Lower leg skin (tissue), 4 donors: ENCODE measurements around the gene IL36A. TPM values are rescaled to one million over a fixed set of nuclear protein-coding genes. Genes with fewer than 3 reads are reported as not detected.

Source experiments
- DNase-seq, 2 donors: peaks; one replicate each; pipeline ENCODE4 v3.0.0-alpha.2; 2019; ENCODE audit warnings: low spot score in 2 of 2
- H3K4me3 ChIP-seq: fragments of 200-600 bp; sonication (generic); 2 replicates; pipeline ENCODE4 v1.5.1; 2017; ENCODE audit warnings: mild to moderate bottlenecking, low read depth; ENCODE audit not compliant: poor library complexity, severe bottlenecking
- POLR2A ChIP-seq, 2 donors: fragments of 450-650 bp; IDR thresholded peaks; one replicate each; pipeline ENCODE4 v1.6.1; 2016 to 2017; ENCODE audit warnings: antibody characterized with exemption in 2 of 2, mild to moderate bottlenecking in 1 of 2, moderate library complexity in 1 of 2
- WGBS, 2 donors: methylation state at CpG; one replicate each; pipeline ENCODE4 v1.1.5; 2018; 5-methylcytosine and 5-hydroxymethylcytosine counted together
- intact Hi-C: fragments of 100-400 bp; cut with DNase I; formaldehyde crosslinking; loops from one replicate; pipeline ENCODE4 v1.15.0; 2023; ENCODE audit warnings: low total_unique reads
- total RNA-seq, 4 donors: library from RNA; depleted of rRNA; stranded (reverse); fragments of >200 nt; gene quantifications; one replicate each; pipeline ENCODE4 v1.1.0, GENCODE V29; 2016
- TF ChIP-seq, protein P1 (sequence below), 3 donors: fragments of 450-650 bp; IDR thresholded peaks; one replicate each; pipeline ENCODE4 v1.5.1; 2016; ENCODE audit warnings: antibody characterized with exemption in 3 of 3, mild to moderate bottlenecking in 3 of 3, moderate library complexity in 2 of 3

Gene IL36A
- total RNA-seq, 4 donors from 2014 or later, result not detected

DNA sequence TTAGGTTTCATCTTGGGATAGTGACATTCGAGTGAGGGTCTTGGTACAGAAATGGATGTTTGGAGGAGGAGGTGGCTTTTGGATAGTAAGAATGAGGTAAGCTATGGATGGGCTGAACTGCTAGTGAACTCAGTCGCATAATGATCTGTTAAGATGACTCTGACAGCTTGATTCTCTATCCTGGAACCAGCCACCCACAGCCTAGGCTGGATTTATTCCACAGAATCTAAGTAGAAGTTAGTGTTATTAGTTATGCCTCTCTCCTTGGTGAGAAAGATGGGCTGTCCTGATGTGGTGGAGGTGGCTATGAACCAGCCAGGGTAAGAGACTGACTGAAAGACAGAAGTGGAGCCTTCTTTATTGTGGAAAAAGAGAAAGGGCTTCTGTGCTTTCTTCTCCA lies 22.4 kb downstream of the IL36A start:
- intact Hi-C loops, result no loop called here
- TF ChIP-seq, protein P1, sequence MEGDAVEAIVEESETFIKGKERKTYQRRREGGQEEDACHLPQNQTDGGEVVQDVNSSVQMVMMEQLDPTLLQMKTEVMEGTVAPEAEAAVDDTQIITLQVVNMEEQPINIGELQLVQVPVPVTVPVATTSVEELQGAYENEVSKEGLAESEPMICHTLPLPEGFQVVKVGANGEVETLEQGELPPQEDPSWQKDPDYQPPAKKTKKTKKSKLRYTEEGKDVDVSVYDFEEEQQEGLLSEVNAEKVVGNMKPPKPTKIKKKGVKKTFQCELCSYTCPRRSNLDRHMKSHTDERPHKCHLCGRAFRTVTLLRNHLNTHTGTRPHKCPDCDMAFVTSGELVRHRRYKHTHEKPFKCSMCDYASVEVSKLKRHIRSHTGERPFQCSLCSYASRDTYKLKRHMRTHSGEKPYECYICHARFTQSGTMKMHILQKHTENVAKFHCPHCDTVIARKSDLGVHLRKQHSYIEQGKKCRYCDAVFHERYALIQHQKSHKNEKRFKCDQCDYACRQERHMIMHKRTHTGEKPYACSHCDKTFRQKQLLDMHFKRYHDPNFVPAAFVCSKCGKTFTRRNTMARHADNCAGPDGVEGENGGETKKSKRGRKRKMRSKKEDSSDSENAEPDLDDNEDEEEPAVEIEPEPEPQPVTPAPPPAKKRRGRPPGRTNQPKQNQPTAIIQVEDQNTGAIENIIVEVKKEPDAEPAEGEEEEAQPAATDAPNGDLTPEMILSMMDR (IDR thresholded peaks at IDR 0.05), result no peak
- no peak for TF ChIP-seq POLR2A (IDR thresholded peaks at IDR 0.05)
- WGBS, 2 donors, result 76 to 85% methylated on average over 2 of the region's 2 CpGs

DNA sequence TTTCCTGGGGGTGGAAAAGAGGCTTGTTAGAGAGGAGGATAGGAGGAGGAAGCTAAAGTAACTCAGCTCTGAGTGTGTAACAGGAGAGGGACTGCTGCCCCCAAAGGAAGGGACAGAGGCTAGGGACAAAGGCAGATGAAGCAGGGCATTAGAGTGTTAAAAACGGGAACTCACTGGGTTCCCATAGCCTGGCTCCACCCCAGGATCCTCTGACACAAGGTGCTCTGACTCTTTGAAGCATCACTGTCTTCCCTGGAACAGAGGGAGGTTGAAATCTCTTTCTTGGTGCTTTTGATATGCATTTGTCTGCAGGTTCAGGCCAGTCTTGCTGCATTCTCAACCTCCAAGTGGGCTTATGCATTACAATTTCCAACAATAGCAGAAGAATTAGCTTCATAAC lies 22.9 kb downstream of the IL36A start:
- TF ChIP-seq, protein P1 (IDR thresholded peaks at IDR 0.05), result no peak
- TF ChIP-seq POLR2A (IDR thresholded peaks at IDR 0.05), result no peak
- WGBS, 2 donors, result 9% methylated on average over 1 of the region's 1 CpG
- no peak for DNase-seq
- H3K4me3 ChIP-seq, result no peak overlapping the region
- intact Hi-C loops, result no loop called here

More for the DNA sequence above, 22.4 kb downstream of the IL36A start:
- no peak overlapping the region for H3K4me3 ChIP-seq
- DNase-seq, result no peak

DNA sequence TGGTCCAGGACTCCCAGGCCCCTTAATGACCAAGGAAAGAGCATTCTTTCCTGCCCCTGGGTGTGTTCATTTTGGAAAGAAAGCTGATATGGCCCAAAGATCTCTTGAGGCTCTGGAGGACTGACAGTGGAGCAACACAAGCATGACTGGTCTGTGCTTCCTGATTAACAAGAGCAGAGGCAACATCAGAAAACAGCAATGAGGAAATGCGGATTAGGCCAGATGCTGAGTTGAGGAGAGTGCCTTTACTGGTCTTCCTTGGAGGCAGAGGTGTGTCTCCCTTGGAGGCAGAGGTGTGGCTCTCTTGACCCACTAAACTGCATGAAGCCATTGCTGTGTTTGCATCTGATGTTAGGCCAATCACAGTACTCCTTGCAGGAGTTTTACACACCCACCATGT lies 27.5 kb downstream of the IL36A start:
- WGBS, 2 donors, result 86 to 89% methylated on average over 1 of the region's 1 CpG
- H3K4me3 ChIP-seq, result no peak overlapping the region
- TF ChIP-seq, protein P1 (IDR thresholded peaks at IDR 0.05), result no peak
- no peak for TF ChIP-seq POLR2A (IDR thresholded peaks at IDR 0.05)
- intact Hi-C loops, result no loop called here
- peak in 1 of 2 donors; percentile 37 for DNase-seq

DNA sequence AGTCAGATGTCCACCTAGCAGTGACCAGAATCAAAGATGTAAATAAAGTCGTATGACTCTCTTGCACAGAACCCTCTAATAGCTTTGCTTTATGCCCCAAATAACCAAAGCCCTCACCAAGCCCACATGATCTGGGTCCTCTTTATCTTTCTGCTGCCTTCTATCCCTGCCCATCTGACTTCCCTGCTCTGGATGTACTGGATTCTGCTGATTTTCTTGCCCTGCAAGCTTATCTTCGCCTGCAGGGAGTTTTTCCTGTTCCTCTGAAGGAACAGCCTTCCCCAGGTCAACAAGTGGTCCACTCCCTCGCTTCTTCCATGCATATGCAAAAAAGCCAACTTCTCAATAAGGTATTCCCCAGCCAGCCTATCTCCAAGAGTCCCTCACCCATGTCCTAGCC lies 28.8 kb downstream of the IL36A start:
- no peak for TF ChIP-seq POLR2A (IDR thresholded peaks at IDR 0.05)
- TF ChIP-seq, protein P1 (IDR thresholded peaks at IDR 0.05), result no peak
- DNase-seq, result peak in 1 of 2 donors; percentile 14
- H3K4me3 ChIP-seq, result no peak overlapping the region
- 70 to 79% methylated on average over 3 of the region's 3 CpGs for WGBS, 2 donors
- intact Hi-C loops, result no loop called here

DNA sequence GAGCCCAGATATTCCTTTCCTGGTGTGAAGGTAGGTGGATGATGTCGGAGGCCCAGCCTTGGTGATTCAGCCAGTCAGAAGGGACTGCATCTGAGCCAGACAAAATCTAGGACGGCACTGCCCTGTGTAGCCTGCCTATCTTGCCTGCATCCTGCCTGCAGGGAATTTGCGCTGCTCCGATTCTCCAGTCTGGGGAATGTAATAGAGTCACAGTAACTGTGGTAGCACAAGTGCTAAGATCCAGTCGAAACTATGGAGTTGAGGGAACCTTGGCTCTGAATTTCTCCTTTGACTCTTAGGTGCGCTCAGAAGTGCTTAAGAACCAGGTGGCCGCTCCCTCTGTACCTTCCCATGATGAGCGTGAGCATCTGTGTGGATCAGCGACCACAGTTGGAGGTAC lies 31.5 kb downstream of the IL36A start:
- intact Hi-C loops, result no loop called here
- no peak overlapping the region for H3K4me3 ChIP-seq
- 91 to 93% methylated on average over 9 of the region's 9 CpGs for WGBS, 2 donors
- DNase-seq, result no peak
- TF ChIP-seq POLR2A (IDR thresholded peaks at IDR 0.05), result no peak
- TF ChIP-seq, protein P1 (IDR thresholded peaks at IDR 0.05), result no peak

- intact Hi-C loops, result no loop called here
- H3K4me3 ChIP-seq, result no peak overlapping the region
- WGBS, 2 donors, result 85 to 88% methylated on average over 3 of the region's 3 CpGs
- no peak for DNase-seq
- TF ChIP-seq, protein P1 (IDR thresholded peaks at IDR 0.05), result no peak
- no peak for TF ChIP-seq POLR2A (IDR thresholded peaks at IDR 0.05)
These were observed 33.0 kb downstream of the IL36A start for GRCh38 chr2:113038291-113038690.
